NOMO-1 treated with dmso at 0.1 percent for 144 hours (cell line): Measurements from ENCODE around the gene ADH1C.
"Not testable (repeated sequence)": the region's sequence is repeated elsewhere in the genome, so short reads cannot be mapped to it uniquely, and the experiment has no call there.

Source experiments
- DNase-seq: peaks from one replicate; lab custom pipeline; 2025; ENCODE audit not compliant: unreplicated experiment; lab: John Stamatoyannopoulos, UW

The ADH1C gene

GRCh38 chr4:99352602-99353537, at the start of gene ADH1C:
Gene ADH1C (minus strand): TSS chr4:99352746. CDS start chr4:99352675, 71 bp downstream.
- DNase-seq: no peak

GRCh38 chr4:99400831-99401230, 48.3 kb upstream of the ADH1C start:
- DNase-seq: no peak

DNA sequence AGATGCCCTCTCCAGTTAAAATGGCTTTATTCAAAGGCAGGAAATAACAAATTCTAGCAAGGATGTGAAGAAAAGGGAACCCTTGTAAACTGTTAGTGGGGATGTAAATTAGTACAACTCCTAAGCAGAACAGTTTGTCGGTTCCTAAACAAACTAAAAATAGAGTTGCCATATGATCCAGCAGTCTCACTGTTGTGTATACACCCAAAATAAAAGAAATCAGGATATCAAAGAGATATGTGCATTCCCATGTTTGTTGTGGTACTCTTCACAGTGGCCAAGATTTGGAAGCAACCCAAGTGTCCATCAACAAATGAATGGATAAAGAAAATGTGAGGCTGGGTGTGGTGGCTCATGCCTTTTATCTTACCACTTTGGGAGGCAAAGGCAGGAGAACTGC, 46.5 kb upstream of the ADH1C start:
- no peak for DNase-seq

GRCh38 chr4:99395595-99396364, 43.2 kb upstream of the ADH1C start:
- no peak for DNase-seq

GRCh38 chr4:99394896-99395295, 42.4 kb upstream of the ADH1C start:
- no peak for DNase-seq

GRCh38 chr4:99390055-99390454, 37.5 kb upstream of the ADH1C start:
- no peak for DNase-seq

DNA sequence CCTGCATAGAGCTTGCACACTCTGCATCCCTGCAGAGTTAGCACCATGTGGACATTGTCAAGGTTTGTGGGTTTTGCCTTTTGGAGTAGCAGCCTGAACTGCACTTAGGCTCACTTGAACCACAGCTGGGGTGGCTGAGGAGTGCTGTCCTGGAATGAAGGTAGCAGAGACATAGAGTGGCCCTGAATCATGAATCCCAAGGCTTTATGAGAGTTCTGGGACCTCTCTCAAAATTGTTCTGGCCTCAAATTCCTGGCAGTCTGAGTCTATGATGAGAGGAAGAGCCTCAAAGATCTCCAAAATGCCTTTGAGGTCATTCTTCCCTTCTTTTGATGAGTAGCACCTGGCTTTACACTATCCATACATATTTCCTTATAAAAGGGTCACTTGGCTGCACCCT, 37.1 kb upstream of the ADH1C start:
- DNase-seq: no peak

DNA sequence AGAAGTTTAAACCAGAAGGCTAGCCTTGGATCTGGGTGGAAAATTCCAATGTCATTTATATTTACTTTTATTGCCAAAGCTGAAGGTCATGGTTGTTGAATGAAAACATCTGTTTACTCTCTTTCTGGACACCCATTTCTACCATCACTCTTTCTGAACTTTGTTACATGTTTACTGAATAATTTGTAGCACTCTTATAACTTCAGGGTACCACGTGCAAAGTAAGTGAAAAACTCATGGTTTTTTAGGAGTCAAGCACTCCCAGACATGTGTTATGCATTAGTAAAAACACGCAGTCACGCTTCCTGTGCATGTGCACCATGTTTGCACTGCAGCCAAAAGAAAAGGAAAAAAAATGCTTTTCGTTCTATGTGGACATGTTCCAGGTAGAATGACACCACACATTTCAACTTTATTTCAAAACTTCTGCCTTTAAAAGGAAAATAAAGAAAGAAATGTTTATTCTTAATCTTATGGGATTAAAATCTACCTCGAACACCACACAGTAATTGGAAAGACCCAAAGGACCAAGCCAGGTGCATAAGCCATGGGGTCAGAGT, 31.4 kb upstream of the ADH1C start:
- DNase-seq: no peak

GRCh38 chr4:99383399-99383798, 30.9 kb upstream of the ADH1C start:
- DNase-seq: no peak

- no peak for DNase-seq
These were observed 30.3 kb upstream of the ADH1C start for GRCh38 chr4:99382745-99383360.

- DNase-seq: no peak
These were observed 29.1 kb upstream of the ADH1C start for GRCh38 chr4:99381588-99382175.

- DNase-seq: no peak
These were observed 27.0 kb upstream of the ADH1C start for GRCh38 chr4:99379571-99379970.

- no peak for DNase-seq
These were observed 26.3 kb upstream of the ADH1C start for GRCh38 chr4:99378876-99379275.

GRCh38 chr4:99377341-99377740, 24.8 kb upstream of the ADH1C start:
- not testable (repeated sequence) for DNase-seq

DNA sequence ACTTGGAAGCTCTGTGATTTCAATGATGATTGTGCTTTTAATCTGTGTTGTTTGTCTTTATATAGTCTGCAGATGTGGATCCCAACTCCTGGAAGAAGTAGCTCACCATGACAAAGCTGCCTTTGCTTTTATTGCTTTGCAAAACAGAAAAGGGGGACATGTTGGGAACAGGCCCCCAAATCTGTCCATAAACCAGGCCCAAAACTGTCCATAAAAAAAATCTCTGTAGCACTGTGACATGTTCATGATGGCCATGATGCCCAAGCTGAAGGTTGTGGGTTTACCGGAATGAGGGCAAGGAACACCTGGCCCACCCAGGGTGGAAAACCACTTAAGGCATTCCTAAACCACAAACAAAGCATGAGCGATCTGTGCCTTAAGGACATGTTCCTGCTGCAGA, 19.9 kb upstream of the ADH1C start:
- not testable (repeated sequence) for DNase-seq

DNA sequence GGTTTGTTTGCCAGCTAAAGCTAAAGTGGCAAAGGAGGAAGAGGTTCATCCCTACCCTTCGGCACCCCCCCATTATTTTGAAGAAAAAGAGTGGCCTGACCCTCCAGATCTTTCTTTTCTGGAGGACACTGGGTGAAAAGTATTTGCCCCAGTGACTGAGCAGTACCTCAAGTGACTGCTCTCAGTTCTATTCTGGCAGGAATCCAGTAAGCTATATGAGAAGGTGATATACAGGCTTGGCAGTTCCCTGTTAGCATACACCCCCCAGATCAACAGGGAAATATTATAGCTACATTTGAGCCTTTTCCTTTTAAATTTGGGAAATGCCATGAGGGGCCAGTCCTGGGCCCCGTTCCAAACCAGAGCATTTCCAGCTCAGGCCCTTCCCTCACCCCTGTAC, 15.3 kb upstream of the ADH1C start:
- DNase-seq: not testable (repeated sequence)

GRCh38 chr4:99366491-99366890, 13.9 kb upstream of the ADH1C start:
- no peak for DNase-seq

DNA sequence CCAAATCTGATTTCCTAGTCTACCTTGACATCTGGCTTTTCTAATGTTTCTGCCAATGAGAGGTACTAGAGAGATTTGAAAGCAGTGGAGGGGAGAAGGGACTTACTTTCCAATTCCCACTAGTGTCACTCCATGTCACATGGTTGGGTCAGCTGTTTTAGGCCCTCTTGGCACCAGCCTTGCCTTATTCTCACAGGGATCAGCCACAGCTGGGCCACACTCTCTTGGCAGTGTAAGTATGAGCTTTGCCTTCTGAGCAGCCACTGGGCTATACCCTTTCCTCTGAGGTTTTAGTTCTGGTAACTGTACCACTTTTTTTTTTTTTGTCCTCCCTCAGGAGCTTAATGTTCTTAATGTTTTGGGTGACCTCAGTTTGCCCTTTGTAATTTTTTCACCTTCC, 10.2 kb upstream of the ADH1C start:
- DNase-seq: no peak

DNA sequence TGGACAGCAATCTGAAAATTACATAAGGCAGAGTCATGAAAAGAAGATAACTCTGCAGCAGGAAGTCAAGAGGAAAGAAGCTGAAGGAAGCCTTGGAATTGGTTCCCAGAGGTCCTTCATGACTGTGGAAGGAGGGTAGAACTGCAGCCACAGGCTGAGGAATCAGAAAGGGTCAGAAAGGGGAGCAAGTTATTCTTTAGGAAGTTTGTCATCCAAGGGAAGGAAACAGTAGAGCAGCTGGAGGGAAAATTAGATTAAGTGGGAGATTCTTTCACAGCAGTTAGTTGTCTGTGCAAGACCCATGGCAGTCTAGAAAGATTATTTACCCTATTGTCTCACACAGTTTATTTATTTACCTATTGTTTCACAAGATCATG, 9.3 kb upstream of the ADH1C start:
- DNase-seq: no peak

DNA sequence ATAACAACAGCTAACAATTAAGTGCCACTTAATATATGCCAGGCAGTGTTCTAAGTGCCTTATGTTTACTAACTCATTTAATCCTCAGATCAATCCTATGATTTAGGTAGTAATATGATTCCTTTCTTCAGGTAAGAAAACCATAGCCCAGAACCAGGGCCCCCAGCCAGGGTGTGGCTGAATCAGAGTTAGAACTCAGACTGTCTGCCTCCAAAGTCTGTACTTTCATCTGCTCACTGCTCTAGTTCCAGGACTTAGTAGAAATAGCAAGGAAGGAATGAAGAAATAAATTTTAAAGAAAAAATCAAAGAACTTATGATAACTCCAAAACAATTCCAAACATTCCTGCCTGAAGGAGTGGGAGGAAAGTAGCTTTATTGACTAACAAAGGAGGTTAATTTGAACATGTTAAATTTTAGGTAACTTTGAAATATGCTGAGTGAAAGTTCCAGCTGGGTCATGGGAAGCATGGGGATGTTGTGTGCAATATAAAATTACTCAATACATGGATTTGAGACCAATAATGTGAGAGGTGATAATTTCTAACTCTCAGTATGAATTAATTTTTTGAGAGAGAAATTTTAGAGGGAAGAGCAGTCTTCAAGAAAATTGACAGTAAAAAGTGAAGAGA, 8.8 kb upstream of the ADH1C start:
- DNase-seq: no peak
